GM10266 (cell line): ENCODE measurements around the gene DPCD.
A peak's percentile ranks its signal among the peaks of the same experiment; 100 is the strongest.

Source experiments
- DNase-seq: peaks from one replicate; pipeline ENCODE4 v3.0.0; 2012; ENCODE audit errors: extremely low spot score
- TF ChIP-seq, protein P1 (sequence below): IDR thresholded peaks from 2 replicates; pipeline ENCODE4 v1.5.1; 2012; ENCODE audit warnings: mild to moderate bottlenecking, low read depth; ENCODE audit not compliant: control insufficient read depth, insufficient read depth; ENCODE audit errors: missing control alignments

DPCD gene

DNA sequence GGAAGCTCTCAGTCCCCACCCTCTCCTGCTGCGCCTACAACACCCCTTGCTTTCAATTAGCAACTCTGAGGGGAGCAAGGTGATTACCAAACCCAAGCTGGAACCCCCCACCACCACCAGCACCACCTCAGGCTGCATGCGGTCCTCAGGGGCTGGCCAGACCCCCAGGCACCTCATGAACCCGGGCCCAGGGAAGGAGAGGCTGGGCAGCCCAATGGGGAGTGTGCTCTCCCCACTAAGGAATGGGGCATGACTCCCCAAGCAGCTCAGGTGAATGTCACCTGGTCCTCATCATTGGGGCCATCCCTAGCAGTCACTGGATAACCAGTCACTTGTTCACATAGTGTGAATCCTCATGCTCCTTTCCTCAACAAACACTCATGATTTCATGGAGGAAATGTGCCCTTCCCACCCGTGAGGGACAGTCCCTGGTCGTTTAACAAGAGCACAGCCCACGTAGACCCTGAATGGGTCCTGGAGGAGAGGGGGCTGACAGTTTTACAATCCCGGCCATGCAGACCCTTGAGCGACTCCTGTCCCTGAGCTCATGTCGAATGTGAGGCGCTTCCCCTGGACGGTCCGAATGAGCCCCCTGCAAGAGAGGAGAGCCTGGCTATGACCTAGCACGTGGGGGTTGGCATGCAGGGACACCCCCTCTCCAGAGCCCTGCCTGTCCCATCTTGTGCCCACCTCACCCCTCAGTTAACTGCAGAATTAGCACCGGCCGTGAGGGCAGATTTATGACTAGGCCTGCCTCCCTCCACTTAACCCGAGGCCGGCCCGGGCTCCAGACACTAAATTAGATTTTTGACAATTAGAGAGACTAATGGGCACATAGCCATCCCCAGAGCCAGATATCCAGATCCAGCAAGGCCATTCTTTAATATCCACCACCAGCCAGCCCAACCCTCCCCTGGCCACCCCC is 29.2 kb upstream of the DPCD start:
- peak; percentile 5 for DNase-seq
- TF ChIP-seq, protein P1, sequence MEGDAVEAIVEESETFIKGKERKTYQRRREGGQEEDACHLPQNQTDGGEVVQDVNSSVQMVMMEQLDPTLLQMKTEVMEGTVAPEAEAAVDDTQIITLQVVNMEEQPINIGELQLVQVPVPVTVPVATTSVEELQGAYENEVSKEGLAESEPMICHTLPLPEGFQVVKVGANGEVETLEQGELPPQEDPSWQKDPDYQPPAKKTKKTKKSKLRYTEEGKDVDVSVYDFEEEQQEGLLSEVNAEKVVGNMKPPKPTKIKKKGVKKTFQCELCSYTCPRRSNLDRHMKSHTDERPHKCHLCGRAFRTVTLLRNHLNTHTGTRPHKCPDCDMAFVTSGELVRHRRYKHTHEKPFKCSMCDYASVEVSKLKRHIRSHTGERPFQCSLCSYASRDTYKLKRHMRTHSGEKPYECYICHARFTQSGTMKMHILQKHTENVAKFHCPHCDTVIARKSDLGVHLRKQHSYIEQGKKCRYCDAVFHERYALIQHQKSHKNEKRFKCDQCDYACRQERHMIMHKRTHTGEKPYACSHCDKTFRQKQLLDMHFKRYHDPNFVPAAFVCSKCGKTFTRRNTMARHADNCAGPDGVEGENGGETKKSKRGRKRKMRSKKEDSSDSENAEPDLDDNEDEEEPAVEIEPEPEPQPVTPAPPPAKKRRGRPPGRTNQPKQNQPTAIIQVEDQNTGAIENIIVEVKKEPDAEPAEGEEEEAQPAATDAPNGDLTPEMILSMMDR = no peak

DNA sequence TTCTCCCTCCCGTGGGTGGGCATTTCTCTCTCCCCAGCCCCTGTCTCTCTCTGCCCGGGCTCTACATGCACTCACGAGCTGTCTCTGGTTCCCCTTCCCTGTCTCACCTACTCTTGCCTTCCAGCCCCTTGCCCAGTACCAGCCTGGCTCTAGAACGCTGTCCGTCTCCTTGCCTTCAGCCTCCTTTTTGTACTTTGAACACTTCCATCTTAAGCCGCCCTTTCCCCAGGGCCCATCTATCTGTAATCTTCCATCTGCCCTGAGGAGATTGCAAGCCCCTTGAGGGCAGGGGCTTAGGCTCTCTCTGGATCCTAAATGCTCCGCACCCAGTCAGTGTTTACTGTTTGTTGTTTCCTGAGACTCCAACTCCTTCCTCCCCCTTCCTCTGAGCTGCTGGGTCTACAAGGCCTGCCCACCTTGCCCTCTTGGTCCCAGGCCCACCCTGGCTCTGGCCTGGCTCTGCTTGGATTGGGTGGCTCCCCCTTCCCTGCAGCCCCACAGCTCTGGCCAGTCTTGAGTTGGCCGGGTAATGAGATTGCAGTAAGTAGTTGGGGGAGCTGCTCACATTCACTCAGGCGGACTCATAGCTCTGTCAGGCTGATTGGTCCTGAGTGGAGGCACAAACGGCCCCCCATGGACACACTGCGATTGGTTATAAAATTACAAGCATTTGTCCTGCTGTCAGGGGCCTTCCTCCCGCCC is 28.4 kb upstream of the DPCD start:
- TF ChIP-seq, protein P1 = no peak
- peak; percentile 4 for DNase-seq

DNA sequence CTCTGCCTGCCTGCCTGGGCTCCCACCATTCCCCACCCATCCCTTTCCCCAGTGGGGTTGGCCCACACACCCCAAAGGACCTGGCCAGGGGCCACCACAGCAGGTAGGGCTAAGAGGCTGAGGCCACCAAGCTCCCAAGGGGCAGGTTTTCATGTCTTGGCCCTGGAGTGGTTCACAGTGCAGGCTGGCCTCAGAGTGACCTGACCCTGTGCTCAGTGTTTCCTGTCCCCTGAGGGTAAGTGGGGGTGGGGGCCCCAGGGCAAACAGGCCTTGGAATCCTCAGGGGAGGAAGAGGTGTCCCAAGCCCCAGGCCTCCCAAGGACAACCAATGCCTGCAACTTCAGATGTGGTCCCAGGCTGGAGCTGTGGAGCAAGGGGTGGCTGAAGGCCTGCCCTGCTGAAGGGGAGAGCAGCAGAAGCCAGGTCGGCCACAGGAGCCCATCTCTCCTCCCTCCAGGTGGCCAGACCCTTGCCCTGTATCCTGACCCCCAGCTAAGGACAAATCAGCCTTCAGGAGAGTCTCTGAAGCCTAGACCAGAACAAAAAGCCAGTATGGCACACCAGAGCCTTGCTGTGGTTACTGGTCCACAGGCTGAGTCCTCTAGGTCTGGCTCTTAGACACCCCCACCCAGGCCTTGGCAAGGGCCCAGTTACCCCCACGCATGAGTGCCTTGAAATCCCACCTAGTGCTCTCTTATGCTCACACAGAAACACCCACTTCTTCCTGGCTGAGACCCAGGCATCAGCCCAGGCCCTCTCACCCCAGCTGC is 27.6 kb upstream of the DPCD start:
- TF ChIP-seq, protein P1 = no peak

DNA sequence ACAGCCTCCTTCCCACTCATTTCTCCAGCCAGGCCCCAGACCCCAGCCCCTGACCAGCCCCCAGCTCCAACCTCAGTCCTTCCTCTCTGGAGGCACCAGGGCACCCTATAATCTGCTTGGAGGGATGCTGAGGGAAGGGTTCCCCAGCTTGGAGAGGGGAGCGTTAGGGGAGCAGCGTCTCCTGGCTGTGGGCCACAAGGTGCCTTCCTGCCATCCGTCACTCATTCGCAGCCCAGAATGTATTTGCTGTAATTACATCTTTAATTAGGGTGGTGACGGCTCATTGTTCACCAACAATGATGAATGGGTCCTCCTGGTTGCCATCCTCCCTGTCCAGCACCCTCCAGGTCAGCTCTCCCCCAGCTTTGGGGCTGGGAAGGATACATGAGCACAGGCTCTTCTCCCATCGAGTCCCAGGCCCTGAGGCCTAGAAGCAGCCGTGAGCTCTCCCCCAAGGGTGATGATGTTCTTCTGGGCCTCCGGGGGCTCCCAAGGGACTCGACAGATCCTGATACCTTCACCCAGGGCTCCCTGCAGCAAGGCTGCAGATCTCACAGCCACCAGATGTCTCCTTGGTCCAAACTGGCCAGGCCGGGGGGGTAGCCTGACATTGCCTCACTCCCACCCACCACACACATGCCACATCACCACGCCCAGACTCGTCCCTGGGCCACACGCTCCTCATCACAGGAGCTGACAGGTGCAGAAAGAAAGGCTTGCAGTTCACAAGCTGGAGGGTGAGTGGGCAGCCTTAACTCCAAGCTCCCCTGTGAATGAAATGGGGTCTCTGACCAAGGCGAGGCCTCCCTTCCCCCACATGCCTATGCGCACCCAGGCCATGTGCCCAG is 26.8 kb upstream of the DPCD start:
- no peak for DNase-seq
- TF ChIP-seq, protein P1 = no peak

More for the DNA sequence above, 27.6 kb upstream of the DPCD start:
- no peak for DNase-seq

DNA sequence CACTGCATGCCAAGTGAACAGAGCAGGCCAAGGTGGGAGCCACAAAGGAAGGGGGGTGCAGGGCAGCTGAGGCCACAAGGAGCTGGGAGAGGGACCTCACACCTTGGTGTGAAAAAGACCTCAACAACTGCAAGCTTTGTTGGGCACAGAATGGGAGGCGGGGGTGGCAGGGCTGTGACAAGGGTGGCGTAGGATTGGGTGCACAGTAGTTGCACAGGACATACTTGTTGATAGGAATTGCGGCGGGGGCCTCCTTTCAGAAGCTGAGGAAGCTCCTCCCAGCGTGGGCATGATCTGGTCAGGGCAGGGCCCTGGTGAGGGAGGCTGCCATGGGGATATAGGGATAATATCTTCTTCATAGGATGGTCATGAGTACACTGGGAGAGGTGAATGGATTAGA is 25.9 kb upstream of the DPCD start:
- no peak for DNase-seq
- TF ChIP-seq, protein P1 = no peak

DNA sequence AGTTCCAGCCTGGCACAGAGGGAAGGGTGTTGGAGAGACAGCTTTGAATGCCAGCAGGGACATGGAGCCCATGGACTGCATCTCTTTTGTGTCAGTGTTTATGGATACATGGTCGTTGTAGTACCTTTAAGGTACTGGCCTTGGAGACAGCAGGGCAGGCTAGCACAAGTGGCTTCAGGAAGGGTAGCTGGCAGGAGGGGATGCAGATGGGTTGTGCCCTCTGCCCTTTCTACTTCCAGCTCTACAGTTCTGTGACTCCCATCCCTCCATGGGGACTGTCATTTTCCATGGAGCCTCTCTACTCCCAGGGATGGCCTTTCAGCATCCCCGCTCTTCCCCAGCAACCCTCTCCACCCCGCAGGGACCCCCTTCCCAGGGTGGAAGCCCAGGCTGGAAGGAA is 25.1 kb upstream of the DPCD start:
- no peak for DNase-seq
- TF ChIP-seq, protein P1 = no peak
